Testis (tissue), 3 donors: Measurements from ENCODE around the gene RNF187. TPM values are rescaled to one million over a fixed set of nuclear protein-coding genes. Genes with fewer than 3 reads are reported as not detected.
A peak's percentile ranks its signal among the peaks of the same experiment; 100 is the strongest.

Experiments
- DNase-seq: peaks from one replicate; pipeline ENCODE4 v3.0.0-alpha.2; 2019
- H3K27ac ChIP-seq, 2 donors: fragments of 200-600 bp; sonication (generic); one replicate each; pipeline ENCODE4 v1.5.1; 2019
- H3K27me3 ChIP-seq: fragments of 200-600 bp; sonication (generic); one replicate; pipeline ENCODE4 v1.5.1; 2019
- H3K36me3 ChIP-seq: fragments of 200-600 bp; sonication (generic); one replicate; pipeline ENCODE4 v1.5.1; 2017; ENCODE audit warnings: low read depth; ENCODE audit errors: missing control alignments
- H3K4me1 ChIP-seq: fragments of 200-600 bp; sonication (generic); one replicate; pipeline ENCODE4 v1.5.1; 2019
- H3K4me3 ChIP-seq, 2 donors: fragments of 200-600 bp; sonication (generic); one replicate each; pipeline ENCODE4 v1.5.1; 2017 to 2019
- H3K9me3 ChIP-seq: fragments of 200-600 bp; sonication (generic); one replicate; pipeline ENCODE4 v1.5.1; 2017
- CTCF ChIP-seq, 3 experiments: fragments of 450-650 bp in 2 of 3; fragments of 200-600 bp in 1 of 3; sonication (generic) in 1 of 3; IDR thresholded peaks; one replicate each; pipeline ENCODE4 v1.5.1; 2016 to 2019; ENCODE audit warnings: antibody characterized with exemption in 3 of 3, mild to moderate bottlenecking in 2 of 3, moderate library complexity in 1 of 3
- POLR2A ChIP-seq: fragments of 450-650 bp; IDR thresholded peaks from one replicate; pipeline ENCODE4 v1.6.1; 2017; ENCODE audit warnings: antibody characterized with exemption, mild to moderate bottlenecking, moderate library complexity
- WGBS, 2 donors: methylation state at CpG; one replicate each; pipeline ENCODE4 v1.1.5; 2018; 5-methylcytosine and 5-hydroxymethylcytosine counted together
- intact Hi-C: fragments of 100-400 bp; cut with DNase I; formaldehyde crosslinking; loops from one replicate; pipeline ENCODE4 v1.15.1; 2023; ENCODE audit warnings: low total_unique reads
- polyA plus RNA-seq: library from polyadenylated mRNA; stranded (reverse); fragments of 350-450 nt; fragmentation: Illumina TruSeq; extraction: RNeasy Lipid Tissue Mini Kit (QIAGEN cat#74804); gene quantifications from one replicate; pipeline ENCODE4 v1.2.3, GENCODE V29; 2014; ENCODE audit warnings: low read depth, low replicate concordance; ENCODE audit not compliant: insufficient read depth
- total RNA-seq, 2 donors: library from RNA; depleted of rRNA; stranded (reverse); fragments of >200 nt; gene quantifications; one replicate each; pipeline ENCODE4 v1.2.3, GENCODE V29; 2016

The RNF187 gene
- total and polyA plus RNA-seq, 3 donors from 2014 or later = 49.3 to 109 (median 86.8) TPM

GRCh38 chr1:228443395-228443794, 43.8 kb upstream of the RNF187 start:
- DNase-seq = no peak
- TF ChIP-seq POLR2A = no peak
- TF ChIP-seq CTCF (IDR thresholded peaks at IDR 0.05) = no peak
- Histone ChIP-seq H3K9me3 (no peaks in the 10 kb centered on the region), H3K27me3 (no peaks in the 10 kb centered on the region), H3K27ac (no peak overlapping the region), H3K36me3 (no peaks in the 10 kb centered on the region), H3K4me1 (peaks cover 5% of the 10 kb centered on the region), H3K4me3 (no peak overlapping the region)
- intact Hi-C loops = no loop called here

- 6 to 8% methylated on average over 16 of the region's 16 CpGs for WGBS, 2 donors
Observed at GRCh38 chr1:228445490-228445842, 41.7 kb upstream of the RNF187 start.

GRCh38 chr1:228445843-228446650, 41.1 kb upstream of the RNF187 start:
- intact Hi-C loops = no loop called here
- Histone ChIP-seq H3K27ac (no peak overlapping the region), H3K36me3 (no peaks in the 10 kb centered on the region), H3K4me3 (peak overlapping the region; percentile 1 to 62), H3K27me3 (no peaks in the 10 kb centered on the region), H3K4me1 (peaks cover 5% of the 10 kb centered on the region), H3K9me3 (no peaks in the 10 kb centered on the region)
- 6 to 10% methylated on average over 36 to 51 of the region's 51 CpGs for WGBS, 2 donors
- DNase-seq = peak; percentile 52
- no peak for TF ChIP-seq POLR2A
- TF ChIP-seq CTCF (IDR thresholded peaks at IDR 0.05) = no peak

More at GRCh38 chr1:228445490-228445842, 41.7 kb upstream of the RNF187 start:
- Histone ChIP-seq H3K27ac (no peak overlapping the region), H3K36me3 (no peaks in the 10 kb centered on the region), H3K4me3 (peak overlapping the region; percentile 1 to 62), H3K4me1 (peaks cover 5% of the 10 kb centered on the region), H3K27me3 (no peaks in the 10 kb centered on the region), H3K9me3 (no peaks in the 10 kb centered on the region)
- TF ChIP-seq CTCF (IDR thresholded peaks at IDR 0.05) (no peak), POLR2A (no peak)
- no peak for DNase-seq
- intact Hi-C loops = no loop called here

- Histone ChIP-seq H3K27me3 (no peaks in the 10 kb centered on the region), H3K27ac (no peak overlapping the region), H3K4me1 (peaks cover 5% of the 10 kb centered on the region), H3K9me3 (no peaks in the 10 kb centered on the region), H3K36me3 (no peaks in the 10 kb centered on the region), H3K4me3 (peak overlapping the region in 1 of 2 donors; percentile 62)
- DNase-seq = no peak
- intact Hi-C loops = no loop called here
- WGBS, 2 donors = 36 to 54% methylated on average over 15 of the region's 15 CpGs
- no peak for TF ChIP-seq CTCF (IDR thresholded peaks at IDR 0.05)
Observed at GRCh38 chr1:228446852-228447251, 40.3 kb upstream of the RNF187 start.

- no peaks in the 10 kb centered on the region for H3K36me3 ChIP-seq
- TF ChIP-seq POLR2A (no peak), CTCF (IDR thresholded peaks at IDR 0.05) (no peak)
- no peaks in the 10 kb centered on the region for H3K9me3 ChIP-seq
- no peak overlapping the region for H3K27ac ChIP-seq
- no peak overlapping the region for H3K4me3 ChIP-seq
- peaks cover 5% of the 10 kb centered on the region for H3K4me1 ChIP-seq
- H3K27me3 ChIP-seq = no peaks in the 10 kb centered on the region
- intact Hi-C loops = no loop called here
- DNase-seq = no peak
- 85 to 91% methylated on average over 6 of the region's 6 CpGs for WGBS, 2 donors
Observed at GRCh38 chr1:228448372-228448771, 38.8 kb upstream of the RNF187 start.
